HepG2 (cell line): ENCODE results near the gene EGFR. TPM values are rescaled to one million over a fixed set of nuclear protein-coding genes. Genes with fewer than 3 reads are reported as not detected.

Experiments
- ELF1 ChIP-seq: sonication (generic); formaldehyde crosslinking; IDR thresholded peaks from 2 replicates; pipeline ENCODE4 v1.4.0; 2020; ENCODE audit warnings: missing genetic modification reagents
- FOXA3 ChIP-seq: IDR thresholded peaks from 2 replicates; pipeline ENCODE4 v1.6.1; 2016; ENCODE audit warnings: missing genetic modification reagents, missing compliant biosample characterization
- GABPB1 ChIP-seq: IDR thresholded peaks from 2 replicates; pipeline ENCODE4 v1.6.1; 2016; ENCODE audit warnings: mild to moderate bottlenecking, missing genetic modification reagents, moderate library complexity, missing compliant biosample characterization
- GATA4 ChIP-seq: sonication (generic); IDR thresholded peaks from 2 replicates; pipeline ENCODE4 v1.6.1; 2016; ENCODE audit warnings: antibody characterized with exemption, low read depth, borderline replicate concordance
- HOXA7 ChIP-seq: sonication (generic); formaldehyde crosslinking; IDR thresholded peaks from 2 replicates; pipeline ENCODE4 v1.8.1; 2022; ENCODE audit warnings: mild to moderate bottlenecking, missing genetic modification reagents, moderate library complexity
- MBD4 ChIP-seq: IDR thresholded peaks from 2 replicates; pipeline ENCODE4 v1.6.1; 2012; ENCODE audit warnings: low read length, inconsistent platforms, borderline replicate concordance
- MTF1 ChIP-seq: sonication (generic); formaldehyde crosslinking; IDR thresholded peaks from 2 replicates; pipeline ENCODE4 v1.5.0; 2020; ENCODE audit warnings: missing genetic modification reagents
- PPARG ChIP-seq: conservative IDR thresholded peaks from 2 replicates; pipeline ENCODE4 v1.6.1; 2016; ENCODE audit warnings: missing biosample characterization, missing genetic modification reagents
- REL ChIP-seq: sonication (generic); formaldehyde crosslinking; conservative IDR thresholded peaks from 2 replicates; pipeline ENCODE4 v1.8.0; 2022; ENCODE audit warnings: mild to moderate bottlenecking, missing genetic modification reagents, moderate library complexity
- SOX13 ChIP-seq, 3 experiments: fragments of 450-650 bp in 1 of 3; sonication (generic) in 1 of 3; formaldehyde crosslinking in 1 of 3; IDR thresholded peaks in 2 of 3; conservative IDR thresholded peaks in 1 of 3; 2 replicates each; pipeline versions ENCODE4 v1.5.0 to v1.6.1; 2016 to 2020; ENCODE audit warnings: antibody characterized with exemption in 1 of 3, mild to moderate bottlenecking in 1 of 3, missing compliant biosample characterization in 1 of 3, missing genetic modification reagents in 1 of 3, moderate library complexity in 1 of 3
- SOX5 ChIP-seq: IDR thresholded peaks from 2 replicates; pipeline ENCODE4 v1.6.1; 2016; ENCODE audit warnings: borderline replicate concordance
- SP5 ChIP-seq: IDR thresholded peaks from 2 replicates; pipeline ENCODE4 v1.6.1; 2016; ENCODE audit warnings: low read depth, borderline replicate concordance
- ZBTB38 ChIP-seq: sonication (generic); formaldehyde crosslinking; IDR thresholded peaks from 2 replicates; pipeline ENCODE4 v1.5.1; 2020; ENCODE audit warnings: mild to moderate bottlenecking, missing genetic modification reagents
- ZNF501 ChIP-seq: sonication (generic); formaldehyde crosslinking; IDR thresholded peaks from 2 replicates; pipeline ENCODE4 v1.5.1; 2020; ENCODE audit warnings: mild to moderate bottlenecking, moderate library complexity, missing genetic modification reagents
- ZNF563 ChIP-seq: sonication (generic); formaldehyde crosslinking; IDR thresholded peaks from 2 replicates; pipeline ENCODE4 v1.8.0; 2022; ENCODE audit warnings: mild to moderate bottlenecking, moderate library complexity, missing genetic modification reagents
- ZNF703 ChIP-seq: sonication (generic); formaldehyde crosslinking; IDR thresholded peaks from 2 replicates; pipeline ENCODE4 v1.5.1; 2020; ENCODE audit warnings: missing genetic modification reagents, mild to moderate bottlenecking, moderate library complexity, borderline replicate concordance
- polyA plus RNA-seq, 8 experiments: library from polyadenylated mRNA; depleted of rRNA in 3 of 8; stranded (reverse) in 7 of 8; unstranded in 1 of 8; fragments of >200 nt; fragmentation: Illumina TruSeq in 4 of 8; extraction: Trizol in 4 of 8; gene quantifications; 2 replicates each; pipeline versions ENCODE4 v1.2.1 to v1.2.3, GENCODE V29; 2011 to 2016; ENCODE audit warnings: low read depth in 4 of 8, missing spikeins in 1 of 8, mixed read lengths in 1 of 8; ENCODE audit not compliant: insufficient read depth in 1 of 8
- total RNA-seq, 5 experiments: library from RNA; depleted of rRNA; stranded (reverse); fragments of >200 nt; fragmentation: Illumina TruSeq; extraction: Trizol; gene quantifications; 2 replicates each; pipeline ENCODE4 v1.2.3, GENCODE V29; 2016; ENCODE audit warnings: low read depth in 1 of 5
- TF ChIP-seq, protein P1 (sequence below): sonication (generic); formaldehyde crosslinking; IDR thresholded peaks from 2 replicates; pipeline ENCODE4 v1.5.1; 2020; ENCODE audit warnings: mild to moderate bottlenecking, missing genetic modification reagents, borderline replicate concordance
- TF ChIP-seq, protein P2 (sequence below): sonication (generic); formaldehyde crosslinking; IDR thresholded peaks from 2 replicates; pipeline ENCODE4 v1.4.0; 2020; ENCODE audit warnings: missing genetic modification reagents
- TF ChIP-seq, protein P3 (sequence below): sonication (generic); formaldehyde crosslinking; IDR thresholded peaks from 2 replicates; pipeline ENCODE4 v1.4.0; 2020; ENCODE audit warnings: missing genetic modification reagents

The EGFR gene
- total and polyA plus RNA-seq, 2 of the 13 experiments (the other 11 are each of a cell fraction or from before 2014, with no cell fraction given): 7.0 to 10.0 TPM

DNA sequence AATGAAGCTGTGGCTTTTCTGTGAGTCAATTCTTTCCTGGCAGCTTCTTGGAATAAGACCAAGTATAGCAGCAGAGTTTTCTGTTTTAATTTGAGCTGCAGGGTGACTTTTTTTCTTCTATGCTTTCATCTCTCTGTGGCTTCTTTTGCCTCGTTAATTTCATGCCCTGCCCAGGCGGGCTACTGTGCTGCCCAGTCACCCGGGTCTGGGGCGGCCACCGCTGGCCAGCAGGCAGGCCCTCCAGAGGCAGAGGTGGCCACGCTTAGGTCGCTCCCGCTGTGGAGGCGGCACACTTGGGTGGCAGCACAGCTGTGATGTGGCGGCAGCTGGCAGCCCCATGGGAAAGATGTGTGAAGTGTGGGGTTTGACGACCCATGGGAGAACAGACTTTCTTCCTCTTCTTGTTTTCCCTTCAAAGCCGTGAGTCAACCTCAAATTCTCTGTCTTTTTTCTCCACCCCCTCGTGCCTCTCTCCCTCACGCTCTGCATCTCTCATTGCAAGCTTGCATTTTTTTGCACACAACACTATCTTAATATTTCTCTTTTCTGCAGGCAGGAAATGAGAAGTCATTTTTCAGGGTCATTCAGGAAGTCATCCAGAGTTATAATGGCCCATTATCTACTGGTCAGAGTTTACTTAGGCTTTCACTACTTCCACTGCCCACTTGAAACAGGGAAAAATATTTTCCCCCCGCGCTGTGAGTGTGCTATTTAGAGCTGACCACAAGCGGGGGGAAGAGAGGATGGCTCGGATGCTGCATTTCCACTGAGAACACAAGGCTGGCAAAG is 67.8 kb downstream of the EGFR start (continued):
- TF ChIP-seq, protein P1, sequence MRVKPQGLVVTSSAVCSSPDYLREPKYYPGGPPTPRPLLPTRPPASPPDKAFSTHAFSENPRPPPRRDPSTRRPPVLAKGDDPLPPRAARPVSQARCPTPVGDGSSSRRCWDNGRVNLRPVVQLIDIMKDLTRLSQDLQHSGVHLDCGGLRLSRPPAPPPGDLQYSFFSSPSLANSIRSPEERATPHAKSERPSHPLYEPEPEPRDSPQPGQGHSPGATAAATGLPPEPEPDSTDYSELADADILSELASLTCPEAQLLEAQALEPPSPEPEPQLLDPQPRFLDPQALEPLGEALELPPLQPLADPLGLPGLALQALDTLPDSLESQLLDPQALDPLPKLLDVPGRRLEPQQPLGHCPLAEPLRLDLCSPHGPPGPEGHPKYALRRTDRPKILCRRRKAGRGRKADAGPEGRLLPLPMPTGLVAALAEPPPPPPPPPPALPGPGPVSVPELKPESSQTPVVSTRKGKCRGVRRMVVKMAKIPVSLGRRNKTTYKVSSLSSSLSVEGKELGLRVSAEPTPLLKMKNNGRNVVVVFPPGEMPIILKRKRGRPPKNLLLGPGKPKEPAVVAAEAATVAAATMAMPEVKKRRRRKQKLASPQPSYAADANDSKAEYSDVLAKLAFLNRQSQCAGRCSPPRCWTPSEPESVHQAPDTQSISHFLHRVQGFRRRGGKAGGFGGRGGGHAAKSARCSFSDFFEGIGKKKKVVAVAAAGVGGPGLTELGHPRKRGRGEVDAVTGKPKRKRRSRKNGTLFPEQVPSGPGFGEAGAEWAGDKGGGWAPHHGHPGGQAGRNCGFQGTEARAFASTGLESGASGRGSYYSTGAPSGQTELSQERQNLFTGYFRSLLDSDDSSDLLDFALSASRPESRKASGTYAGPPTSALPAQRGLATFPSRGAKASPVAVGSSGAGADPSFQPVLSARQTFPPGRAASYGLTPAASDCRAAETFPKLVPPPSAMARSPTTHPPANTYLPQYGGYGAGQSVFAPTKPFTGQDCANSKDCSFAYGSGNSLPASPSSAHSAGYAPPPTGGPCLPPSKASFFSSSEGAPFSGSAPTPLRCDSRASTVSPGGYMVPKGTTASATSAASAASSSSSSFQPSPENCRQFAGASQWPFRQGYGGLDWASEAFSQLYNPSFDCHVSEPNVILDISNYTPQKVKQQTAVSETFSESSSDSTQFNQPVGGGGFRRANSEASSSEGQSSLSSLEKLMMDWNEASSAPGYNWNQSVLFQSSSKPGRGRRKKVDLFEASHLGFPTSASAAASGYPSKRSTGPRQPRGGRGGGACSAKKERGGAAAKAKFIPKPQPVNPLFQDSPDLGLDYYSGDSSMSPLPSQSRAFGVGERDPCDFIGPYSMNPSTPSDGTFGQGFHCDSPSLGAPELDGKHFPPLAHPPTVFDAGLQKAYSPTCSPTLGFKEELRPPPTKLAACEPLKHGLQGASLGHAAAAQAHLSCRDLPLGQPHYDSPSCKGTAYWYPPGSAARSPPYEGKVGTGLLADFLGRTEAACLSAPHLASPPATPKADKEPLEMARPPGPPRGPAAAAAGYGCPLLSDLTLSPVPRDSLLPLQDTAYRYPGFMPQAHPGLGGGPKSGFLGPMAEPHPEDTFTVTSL: peak; percentile 55; the same call in 1 of the 2 replicates
- TF ChIP-seq GABPB1 (CRISPR knock-in tag) (peak; percentile 22; the same call in 1 of the 2 replicates), FOXA3 (CRISPR knock-in tag) (peak; percentile 61), SOX13 (IDR thresholded peaks at IDR 0.05) (no peak), SOX13 (CRISPR knock-in tag; conservative IDR thresholded peaks at IDR 0.05 in 1 of 2, IDR thresholded peaks at IDR 0.05 in 1 of 2) (peak in 1 of 2 experiments; percentile 35; a peak in 1 of 4 replicates), ZBTB38 (peak; percentile 20; the same call in 1 of the 2 replicates), REL (CRISPR knock-in tag) (no peak), SP5 (CRISPR knock-in tag) (peak; percentile 41; the same call in 1 of the 2 replicates), ZNF501 (CRISPR knock-in tag) (0 out of 2 replicates have a peak, but pooled peaks have one; percentile 45), MTF1 (CRISPR knock-in tag) (no peak), PPARG (CRISPR knock-in tag) (0 out of 2 replicates have a peak, but pooled peaks have one; percentile 24), ZNF703 (CRISPR knock-in tag) (no peak), SOX5 (CRISPR knock-in tag) (peak; percentile 46; the same call in 1 of the 2 replicates), GATA4 (no peak), ZNF563 (CRISPR knock-in tag) (no peak), ELF1 (CRISPR knock-in tag) (0 out of 2 replicates have a peak, but pooled peaks have one; percentile 19), MBD4 (no peak), HOXA7 (no peak)
- TF ChIP-seq, protein P2, sequence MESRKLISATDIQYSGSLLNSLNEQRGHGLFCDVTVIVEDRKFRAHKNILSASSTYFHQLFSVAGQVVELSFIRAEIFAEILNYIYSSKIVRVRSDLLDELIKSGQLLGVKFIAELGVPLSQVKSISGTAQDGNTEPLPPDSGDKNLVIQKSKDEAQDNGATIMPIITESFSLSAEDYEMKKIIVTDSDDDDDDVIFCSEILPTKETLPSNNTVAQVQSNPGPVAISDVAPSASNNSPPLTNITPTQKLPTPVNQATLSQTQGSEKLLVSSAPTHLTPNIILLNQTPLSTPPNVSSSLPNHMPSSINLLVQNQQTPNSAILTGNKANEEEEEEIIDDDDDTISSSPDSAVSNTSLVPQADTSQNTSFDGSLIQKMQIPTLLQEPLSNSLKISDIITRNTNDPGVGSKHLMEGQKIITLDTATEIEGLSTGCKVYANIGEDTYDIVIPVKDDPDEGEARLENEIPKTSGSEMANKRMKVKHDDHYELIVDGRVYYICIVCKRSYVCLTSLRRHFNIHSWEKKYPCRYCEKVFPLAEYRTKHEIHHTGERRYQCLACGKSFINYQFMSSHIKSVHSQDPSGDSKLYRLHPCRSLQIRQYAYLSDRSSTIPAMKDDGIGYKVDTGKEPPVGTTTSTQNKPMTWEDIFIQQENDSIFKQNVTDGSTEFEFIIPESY: peak; percentile 74
- TF ChIP-seq, protein P3, sequence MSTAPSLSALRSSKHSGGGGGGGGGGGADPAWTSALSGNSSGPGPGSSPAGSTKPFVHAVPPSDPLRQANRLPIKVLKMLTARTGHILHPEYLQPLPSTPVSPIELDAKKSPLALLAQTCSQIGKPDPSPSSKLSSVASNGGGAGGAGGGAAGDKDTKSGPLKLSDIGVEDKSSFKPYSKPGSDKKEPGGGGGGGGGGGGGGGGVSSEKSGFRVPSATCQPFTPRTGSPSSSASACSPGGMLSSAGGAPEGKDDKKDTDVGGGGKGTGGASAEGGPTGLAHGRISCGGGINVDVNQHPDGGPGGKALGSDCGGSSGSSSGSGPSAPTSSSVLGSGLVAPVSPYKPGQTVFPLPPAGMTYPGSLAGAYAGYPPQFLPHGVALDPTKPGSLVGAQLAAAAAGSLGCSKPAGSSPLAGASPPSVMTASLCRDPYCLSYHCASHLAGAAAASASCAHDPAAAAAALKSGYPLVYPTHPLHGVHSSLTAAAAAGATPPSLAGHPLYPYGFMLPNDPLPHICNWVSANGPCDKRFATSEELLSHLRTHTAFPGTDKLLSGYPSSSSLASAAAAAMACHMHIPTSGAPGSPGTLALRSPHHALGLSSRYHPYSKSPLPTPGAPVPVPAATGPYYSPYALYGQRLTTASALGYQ (CRISPR knock-in tag): peak; percentile 49; the same call in 1 of the 2 replicates
